ENCODE measurements around the gene EML4. TPM values are rescaled to one million over a fixed set of nuclear protein-coding genes. Genes with fewer than 3 reads are reported as not detected.
"Not testable (repeated sequence)": the region's sequence is repeated elsewhere in the genome, so short reads cannot be mapped to it uniquely, and the experiment has no call there.

The EML4 gene
- total RNA-seq, 4 donors from 2014 or later: 27.4 to 96.8 (median 58.0) TPM

DNA sequence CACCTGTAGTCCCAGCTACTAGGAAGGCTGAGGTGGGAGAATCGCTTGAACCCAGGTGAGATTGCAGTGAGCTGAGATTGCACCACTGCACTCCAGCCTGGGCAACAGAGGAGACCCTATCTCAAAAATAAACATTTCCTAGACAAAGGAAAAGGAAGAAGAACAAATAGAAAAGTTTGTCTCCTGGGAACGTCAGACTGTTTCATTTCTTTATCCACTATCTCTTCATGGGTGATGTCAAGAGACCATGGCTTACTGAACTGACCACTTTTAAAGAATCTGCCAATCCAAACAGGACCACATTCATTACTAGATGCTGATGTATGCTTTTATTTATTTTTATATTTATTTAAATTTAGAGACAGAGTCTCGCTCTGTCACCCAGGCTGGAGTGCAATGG, 165.1 kb downstream of the EML4 start:
- H3K27me3 ChIP-seq: no peaks in the 10 kb centered on the region
- DNase-seq: no peak
- no peak overlapping the region for H3K4me3 ChIP-seq
- peaks cover 0 to 13% of the 10 kb centered on the region in 2 donors for H3K4me1 ChIP-seq
- no peaks in the 10 kb centered on the region for H3K9me3 ChIP-seq
- intact Hi-C loops (cut with DNase I; ENCODE audit: low total_unique reads): no loop called here
- no peak overlapping the region for H3K27ac ChIP-seq
- no peak for TF ChIP-seq POLR2A (IDR thresholded peaks at IDR 0.05)
- no peaks in the 10 kb centered on the region for H3K36me3 ChIP-seq

DNA sequence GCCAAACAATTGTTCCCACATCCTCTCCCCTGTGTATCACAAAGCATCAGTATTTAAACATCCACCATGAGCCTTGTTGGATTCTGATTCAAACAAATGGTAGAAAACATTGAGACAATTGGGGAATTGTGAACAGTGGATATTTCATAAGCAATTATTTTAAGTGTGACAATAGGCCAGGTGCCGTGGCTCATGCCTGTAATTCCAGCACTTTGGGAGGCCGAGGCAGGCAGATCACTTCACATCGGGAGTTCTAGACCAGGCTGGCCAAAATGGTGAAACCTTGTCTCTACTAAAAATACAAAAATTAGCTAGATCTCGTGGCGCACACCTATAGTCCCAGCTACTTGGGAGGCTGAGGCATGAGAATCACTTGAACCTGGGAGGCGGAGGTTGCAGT, 165.7 kb downstream of the EML4 start:
- intact Hi-C loops (cut with DNase I; ENCODE audit: low total_unique reads); H3K9me3 ChIP-seq; H3K36me3 ChIP-seq; H3K27ac ChIP-seq; H3K4me3 ChIP-seq; H3K27me3 ChIP-seq; DNase-seq: not testable (repeated sequence)
- H3K4me1 ChIP-seq: peaks cover 0 to 11% of the 10 kb centered on the region in 2 donors

DNA sequence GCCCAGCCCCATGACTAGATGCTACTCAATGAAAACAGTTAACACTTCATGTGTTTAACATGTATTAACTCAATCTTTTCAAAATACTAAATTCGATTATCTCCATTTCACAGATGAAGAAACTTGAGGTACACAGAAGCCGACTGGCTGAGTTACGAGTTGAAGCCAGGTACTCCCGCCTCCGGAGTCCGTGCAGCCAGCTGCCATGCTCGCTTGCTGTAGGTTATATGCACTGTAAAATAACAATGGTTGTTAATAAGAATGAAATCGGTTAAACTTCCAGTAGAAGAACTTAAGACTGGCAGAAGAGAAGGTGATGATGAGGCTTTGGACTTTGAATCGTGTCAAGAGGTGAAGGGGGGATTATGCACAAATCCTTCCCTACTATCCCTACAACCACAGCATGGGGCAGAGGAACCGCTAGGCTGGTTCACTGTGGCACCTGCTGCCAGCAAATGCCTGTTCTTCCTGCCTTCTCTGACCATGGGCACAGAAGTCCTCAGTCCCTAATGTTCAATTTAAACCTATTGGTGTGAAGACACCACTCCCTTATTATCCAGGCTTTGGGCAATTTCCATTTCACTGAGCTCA, 166.5 kb downstream of the EML4 start:
- TF ChIP-seq POLR2A (IDR thresholded peaks at IDR 0.05): no peak
- TF ChIP-seq, protein P1, sequence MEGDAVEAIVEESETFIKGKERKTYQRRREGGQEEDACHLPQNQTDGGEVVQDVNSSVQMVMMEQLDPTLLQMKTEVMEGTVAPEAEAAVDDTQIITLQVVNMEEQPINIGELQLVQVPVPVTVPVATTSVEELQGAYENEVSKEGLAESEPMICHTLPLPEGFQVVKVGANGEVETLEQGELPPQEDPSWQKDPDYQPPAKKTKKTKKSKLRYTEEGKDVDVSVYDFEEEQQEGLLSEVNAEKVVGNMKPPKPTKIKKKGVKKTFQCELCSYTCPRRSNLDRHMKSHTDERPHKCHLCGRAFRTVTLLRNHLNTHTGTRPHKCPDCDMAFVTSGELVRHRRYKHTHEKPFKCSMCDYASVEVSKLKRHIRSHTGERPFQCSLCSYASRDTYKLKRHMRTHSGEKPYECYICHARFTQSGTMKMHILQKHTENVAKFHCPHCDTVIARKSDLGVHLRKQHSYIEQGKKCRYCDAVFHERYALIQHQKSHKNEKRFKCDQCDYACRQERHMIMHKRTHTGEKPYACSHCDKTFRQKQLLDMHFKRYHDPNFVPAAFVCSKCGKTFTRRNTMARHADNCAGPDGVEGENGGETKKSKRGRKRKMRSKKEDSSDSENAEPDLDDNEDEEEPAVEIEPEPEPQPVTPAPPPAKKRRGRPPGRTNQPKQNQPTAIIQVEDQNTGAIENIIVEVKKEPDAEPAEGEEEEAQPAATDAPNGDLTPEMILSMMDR (IDR thresholded peaks at IDR 0.05): no peak
- H3K36me3 ChIP-seq: no peaks in the 10 kb centered on the region
- no peaks in the 10 kb centered on the region for H3K27me3 ChIP-seq
- no peak overlapping the region for H3K27ac ChIP-seq
- H3K4me1 ChIP-seq: peaks cover 0 to 4% of the 10 kb centered on the region in 2 donors
- intact Hi-C loops (cut with DNase I; ENCODE audit: low total_unique reads): no loop called here
- DNase-seq: no peak
- H3K4me3 ChIP-seq: no peak overlapping the region
- no peaks in the 10 kb centered on the region for H3K9me3 ChIP-seq

DNA sequence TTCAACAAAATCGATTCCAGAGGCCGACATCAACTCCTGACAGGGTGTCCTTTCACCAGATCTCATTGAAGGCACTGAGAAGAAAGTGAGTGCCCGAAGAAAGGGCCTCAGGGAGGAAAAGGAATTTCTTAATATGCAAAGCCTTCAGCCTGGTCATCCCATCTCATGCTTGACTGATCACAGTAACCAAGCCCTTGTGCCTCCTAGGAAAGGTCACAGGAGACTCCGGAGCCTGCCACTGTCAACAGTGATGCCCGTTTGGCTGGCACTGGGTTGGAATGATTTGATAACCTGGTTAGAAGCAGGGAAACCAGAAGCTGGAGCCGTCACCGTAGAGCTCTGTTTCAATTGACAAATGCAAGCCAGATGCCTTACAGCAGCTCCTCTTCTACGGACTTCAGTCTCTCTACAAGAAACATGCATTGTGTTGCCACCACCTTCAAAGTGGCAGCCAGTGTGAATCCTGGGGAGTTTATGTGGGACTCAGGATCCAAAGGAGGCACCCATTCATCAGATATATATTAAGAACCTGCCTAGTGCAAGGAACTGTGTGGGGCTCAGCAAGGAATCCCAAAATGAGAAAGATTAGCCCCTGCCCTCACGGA, 167.3 kb downstream of the EML4 start:
- Histone ChIP-seq H3K27me3 (no peaks in the 10 kb centered on the region), H3K27ac (no peak overlapping the region), H3K36me3 (no peaks in the 10 kb centered on the region), H3K4me1 (peaks cover 0 to 4% of the 10 kb centered on the region in 2 donors), H3K4me3 (no peak overlapping the region), H3K9me3 (no peaks in the 10 kb centered on the region)
- no peak for DNase-seq
- intact Hi-C loops (cut with DNase I; ENCODE audit: low total_unique reads): no loop called here
- TF ChIP-seq, protein P1 (IDR thresholded peaks at IDR 0.05): no peak
- TF ChIP-seq POLR2A (IDR thresholded peaks at IDR 0.05): no peak

DNA sequence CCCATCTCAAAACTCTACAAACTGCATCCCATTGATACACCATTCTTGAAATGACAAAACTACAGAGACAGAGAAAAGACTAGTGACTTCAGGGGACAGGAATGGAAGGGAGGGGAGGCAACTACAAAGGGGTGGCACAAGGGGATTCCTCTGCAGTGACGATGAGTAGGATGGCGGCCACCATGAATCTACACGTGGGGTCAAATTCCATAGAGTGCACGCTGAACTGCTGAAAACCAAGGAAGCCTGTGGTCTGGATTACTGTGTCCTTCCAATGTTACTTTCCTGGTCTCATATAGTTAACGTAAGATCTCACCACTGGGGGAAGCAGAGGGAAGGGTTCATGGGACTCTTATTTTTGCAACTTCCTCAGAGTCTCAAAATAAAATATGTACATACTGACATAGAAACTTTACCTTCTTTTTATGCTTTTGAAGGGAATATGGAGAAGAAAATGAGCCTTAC, 168.2 kb downstream of the EML4 start:
- no peak for TF ChIP-seq POLR2A (IDR thresholded peaks at IDR 0.05)
- TF ChIP-seq, protein P1 (IDR thresholded peaks at IDR 0.05): no peak
- intact Hi-C loops (cut with DNase I; ENCODE audit: low total_unique reads): no loop called here
- Histone ChIP-seq H3K4me1 (peaks cover 0 to 8% of the 10 kb centered on the region in 2 donors), H3K27ac (no peak overlapping the region), H3K36me3 (no peaks in the 10 kb centered on the region), H3K9me3 (no peaks in the 10 kb centered on the region), H3K27me3 (no peaks in the 10 kb centered on the region), H3K4me3 (no peak overlapping the region)
- DNase-seq: no peak

DNA sequence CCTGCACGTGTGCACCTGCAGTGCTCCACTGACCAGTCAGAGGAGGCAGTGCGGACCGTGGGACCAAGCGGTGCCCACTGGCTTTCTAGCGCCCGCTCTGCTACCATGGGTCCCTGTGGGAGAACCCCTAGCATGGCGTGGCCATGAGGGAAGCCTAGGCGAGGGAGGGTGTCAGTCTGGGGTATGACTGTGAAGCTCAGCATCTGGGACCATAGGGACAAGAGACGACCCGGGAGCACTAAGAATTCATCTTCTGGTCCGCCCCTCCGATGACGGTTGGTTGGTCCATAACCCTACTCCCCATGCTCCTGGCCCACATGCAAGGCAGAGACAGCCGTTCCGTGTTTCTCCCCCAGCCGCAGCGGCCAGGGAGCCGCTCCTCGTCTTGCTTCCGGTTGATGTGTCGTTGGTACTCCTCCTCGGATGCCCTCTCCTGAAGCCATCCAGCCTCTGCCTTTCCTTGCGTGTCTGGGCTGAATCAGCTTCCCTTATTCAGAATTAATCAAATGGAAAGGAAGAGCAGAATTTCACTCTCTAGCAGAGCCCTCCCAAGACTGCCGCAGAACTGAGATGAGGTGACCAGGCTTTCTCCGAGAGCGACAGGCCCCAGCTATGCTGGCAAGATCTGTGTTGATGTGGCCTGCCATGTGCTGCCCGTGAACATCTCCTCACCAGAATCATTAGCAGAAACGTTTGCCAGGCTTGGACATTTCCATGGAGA, 168.9 kb downstream of the EML4 start:
- Histone ChIP-seq H3K9me3 (no peaks in the 10 kb centered on the region), H3K27ac (no peak overlapping the region), H3K27me3 (no peaks in the 10 kb centered on the region), H3K4me1 (peaks cover 3 to 12% of the 10 kb centered on the region in 2 donors), H3K36me3 (no peaks in the 10 kb centered on the region), H3K4me3 (no peak overlapping the region)
- no peak for DNase-seq
- no peak for TF ChIP-seq POLR2A (IDR thresholded peaks at IDR 0.05)
- TF ChIP-seq, protein P1 (IDR thresholded peaks at IDR 0.05): no peak
- intact Hi-C loops (cut with DNase I; ENCODE audit: low total_unique reads): no loop called here
